ENCODE results near the gene PTPN21. TPM values are rescaled to one million over a fixed set of nuclear protein-coding genes. Genes with fewer than 3 reads are reported as not detected.
A peak's percentile ranks its signal among the peaks of the same experiment; 100 is the strongest.

PTPN21 gene
- total RNA-seq, 2 donors from 2014 or later = 22.2 to 23.6 TPM

DNA sequence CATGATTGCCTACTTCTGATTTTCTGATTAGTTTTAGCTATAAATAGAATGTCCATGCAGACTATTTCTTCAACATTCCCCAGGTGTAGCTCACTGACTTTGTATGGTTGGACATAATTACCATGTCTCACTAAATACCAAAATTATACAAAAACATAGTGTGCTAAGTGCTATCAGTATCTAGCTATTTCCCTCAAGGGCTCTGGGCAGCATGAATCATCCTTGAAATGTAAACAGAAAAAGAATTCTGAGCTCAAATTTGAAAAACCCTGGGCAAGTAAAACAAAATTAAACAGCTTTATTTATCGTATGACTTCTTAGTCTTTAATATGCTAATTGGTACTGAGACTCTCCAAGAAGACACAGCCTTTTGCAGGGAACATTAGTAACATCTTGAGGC lies 86.4 kb downstream of the PTPN21 start:
- DNase-seq = no peak
- Histone ChIP-seq H3K27ac (no peak overlapping the region), H3K4me1 (no peaks in the 10 kb centered on the region), H3K36me3 (no peaks in the 10 kb centered on the region), H3K4me3 (no peak overlapping the region), H3K9me3 (no peaks in the 10 kb centered on the region), H3K27me3 (no peaks in the 10 kb centered on the region), H3K9ac (ENCODE audit: low read depth in 2 of 2, low read length in 2 of 2) (no peak overlapping the region)
- TF ChIP-seq, protein P1, sequence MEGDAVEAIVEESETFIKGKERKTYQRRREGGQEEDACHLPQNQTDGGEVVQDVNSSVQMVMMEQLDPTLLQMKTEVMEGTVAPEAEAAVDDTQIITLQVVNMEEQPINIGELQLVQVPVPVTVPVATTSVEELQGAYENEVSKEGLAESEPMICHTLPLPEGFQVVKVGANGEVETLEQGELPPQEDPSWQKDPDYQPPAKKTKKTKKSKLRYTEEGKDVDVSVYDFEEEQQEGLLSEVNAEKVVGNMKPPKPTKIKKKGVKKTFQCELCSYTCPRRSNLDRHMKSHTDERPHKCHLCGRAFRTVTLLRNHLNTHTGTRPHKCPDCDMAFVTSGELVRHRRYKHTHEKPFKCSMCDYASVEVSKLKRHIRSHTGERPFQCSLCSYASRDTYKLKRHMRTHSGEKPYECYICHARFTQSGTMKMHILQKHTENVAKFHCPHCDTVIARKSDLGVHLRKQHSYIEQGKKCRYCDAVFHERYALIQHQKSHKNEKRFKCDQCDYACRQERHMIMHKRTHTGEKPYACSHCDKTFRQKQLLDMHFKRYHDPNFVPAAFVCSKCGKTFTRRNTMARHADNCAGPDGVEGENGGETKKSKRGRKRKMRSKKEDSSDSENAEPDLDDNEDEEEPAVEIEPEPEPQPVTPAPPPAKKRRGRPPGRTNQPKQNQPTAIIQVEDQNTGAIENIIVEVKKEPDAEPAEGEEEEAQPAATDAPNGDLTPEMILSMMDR (IDR thresholded peaks at IDR 0.05) = no peak
- intact Hi-C loops (cut with DNase I) = no loop called here

DNA sequence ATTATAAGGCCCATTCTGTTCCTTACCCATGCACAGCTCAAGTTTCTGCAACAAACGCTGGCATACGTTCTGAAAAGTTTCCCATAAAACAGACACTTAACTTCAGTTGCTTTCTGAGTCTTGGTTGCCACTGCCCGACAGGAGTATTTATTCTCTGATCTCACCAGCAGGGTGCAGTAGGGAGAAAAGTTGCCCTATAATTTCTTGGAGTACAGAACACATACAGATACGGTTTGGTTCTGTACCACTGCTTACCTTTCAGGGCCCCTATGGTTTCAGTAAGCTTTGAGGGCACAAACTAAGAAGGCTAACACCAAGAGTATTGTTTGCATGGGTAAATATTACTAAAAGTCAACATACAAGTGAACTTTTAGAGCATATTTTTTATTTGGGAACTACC lies 91.5 kb downstream of the PTPN21 start:
- H3K36me3 ChIP-seq = no peaks in the 10 kb centered on the region
- no peaks in the 10 kb centered on the region for H3K4me1 ChIP-seq
- no peaks in the 10 kb centered on the region for H3K27me3 ChIP-seq
- no peak overlapping the region for H3K27ac ChIP-seq
- no peak overlapping the region for H3K9ac ChIP-seq (ENCODE audit: low read depth in 2 of 2, low read length in 2 of 2)
- H3K9me3 ChIP-seq = no peaks in the 10 kb centered on the region
- intact Hi-C loops (cut with DNase I) = no loop called here
- peak; percentile 44 for DNase-seq
- TF ChIP-seq, protein P1 (IDR thresholded peaks at IDR 0.05) = no peak
- no peak overlapping the region for H3K4me3 ChIP-seq

DNA sequence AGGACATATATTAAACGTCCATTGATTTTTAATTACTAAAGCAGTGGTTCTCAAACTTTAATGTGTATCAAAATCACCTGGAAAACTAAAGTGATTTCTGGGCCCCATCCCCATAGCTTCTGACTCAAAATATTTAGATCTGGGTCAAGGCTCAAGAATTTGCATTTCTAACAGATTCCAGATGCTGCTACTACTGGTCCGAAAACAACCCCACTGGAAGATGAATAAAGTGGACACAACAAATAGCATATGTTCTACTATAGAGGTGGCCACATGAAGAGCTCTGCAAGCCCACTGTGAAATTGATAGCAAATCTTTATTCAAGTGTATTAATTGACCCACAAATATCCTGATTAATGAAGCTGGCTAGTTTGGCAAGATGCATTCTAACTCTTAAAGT lies 99.9 kb downstream of the PTPN21 start:
- no peaks in the 10 kb centered on the region for H3K36me3 ChIP-seq
- no peaks in the 10 kb centered on the region for H3K27me3 ChIP-seq
- no peaks in the 10 kb centered on the region for H3K9me3 ChIP-seq
- no peak overlapping the region for H3K27ac ChIP-seq
- H3K9ac ChIP-seq (ENCODE audit: low read depth in 2 of 2, low read length in 2 of 2) = no peak overlapping the region
- intact Hi-C loops (cut with DNase I) = no loop called here
- no peak for DNase-seq
- H3K4me3 ChIP-seq = no peak overlapping the region
- no peaks in the 10 kb centered on the region for H3K4me1 ChIP-seq
- TF ChIP-seq, protein P1 (IDR thresholded peaks at IDR 0.05) = no peak

DNA sequence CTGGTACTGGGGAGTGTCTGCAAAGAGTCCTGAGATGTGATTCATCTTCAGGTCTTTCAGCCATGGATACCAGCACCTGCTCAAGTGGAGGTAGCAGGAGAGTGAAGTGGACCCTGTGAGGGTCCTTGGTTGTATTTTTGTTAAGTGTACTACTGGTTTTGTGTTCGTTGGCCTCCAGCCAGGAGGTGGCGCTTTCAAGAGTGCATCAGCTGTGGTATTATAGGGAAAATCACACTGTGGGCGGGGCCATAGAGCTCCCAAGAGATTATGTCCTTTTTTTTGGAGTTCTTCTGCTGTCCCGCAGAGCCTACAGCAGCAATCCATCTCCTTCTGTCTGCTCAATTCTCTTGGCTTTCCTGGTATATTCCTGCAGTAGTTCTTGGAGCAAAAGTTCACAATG lies 102.6 kb downstream of the PTPN21 start:
- H3K4me1 ChIP-seq = no peaks in the 10 kb centered on the region
- H3K27me3 ChIP-seq = no peaks in the 10 kb centered on the region
- DNase-seq = no peak
- H3K27ac ChIP-seq = no peak overlapping the region
- TF ChIP-seq, protein P1 (IDR thresholded peaks at IDR 0.05) = no peak
- no peak overlapping the region for H3K4me3 ChIP-seq
- H3K9ac ChIP-seq (ENCODE audit: low read depth in 2 of 2, low read length in 2 of 2) = no peak overlapping the region
- H3K36me3 ChIP-seq = no peaks in the 10 kb centered on the region
- intact Hi-C loops (cut with DNase I) = no loop called here
- H3K9me3 ChIP-seq = no peaks in the 10 kb centered on the region

DNA sequence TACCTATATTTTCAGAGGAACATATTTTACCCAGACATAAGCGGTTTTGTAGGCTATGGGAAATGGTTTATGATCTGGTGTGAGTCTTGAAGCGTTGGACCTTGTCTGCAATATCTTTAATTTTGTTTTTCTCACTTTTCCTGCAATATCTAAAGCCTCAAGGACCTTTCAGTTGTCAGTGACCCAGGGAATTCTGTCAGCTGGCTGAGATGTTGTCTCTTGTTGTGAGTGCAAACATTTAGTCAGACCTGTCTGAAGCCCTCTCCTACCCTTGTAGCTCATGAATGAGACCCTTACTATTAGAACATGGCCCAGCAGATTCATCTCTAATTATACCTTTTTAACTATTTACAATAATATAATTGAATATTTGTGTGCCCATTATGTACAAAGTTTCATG lies 115.7 kb downstream of the PTPN21 start:
- TF ChIP-seq, protein P1 (IDR thresholded peaks at IDR 0.05) = no peak
- H3K4me1 ChIP-seq = no peaks in the 10 kb centered on the region
- DNase-seq = no peak
- no peaks in the 10 kb centered on the region for H3K27me3 ChIP-seq
- H3K4me3 ChIP-seq = no peak overlapping the region
- no peak overlapping the region for H3K9ac ChIP-seq (ENCODE audit: low read depth in 2 of 2, low read length in 2 of 2)
- intact Hi-C loops (cut with DNase I) = no loop called here
- no peak overlapping the region for H3K27ac ChIP-seq
- H3K36me3 ChIP-seq = no peaks in the 10 kb centered on the region
- no peaks in the 10 kb centered on the region for H3K9me3 ChIP-seq

DNA sequence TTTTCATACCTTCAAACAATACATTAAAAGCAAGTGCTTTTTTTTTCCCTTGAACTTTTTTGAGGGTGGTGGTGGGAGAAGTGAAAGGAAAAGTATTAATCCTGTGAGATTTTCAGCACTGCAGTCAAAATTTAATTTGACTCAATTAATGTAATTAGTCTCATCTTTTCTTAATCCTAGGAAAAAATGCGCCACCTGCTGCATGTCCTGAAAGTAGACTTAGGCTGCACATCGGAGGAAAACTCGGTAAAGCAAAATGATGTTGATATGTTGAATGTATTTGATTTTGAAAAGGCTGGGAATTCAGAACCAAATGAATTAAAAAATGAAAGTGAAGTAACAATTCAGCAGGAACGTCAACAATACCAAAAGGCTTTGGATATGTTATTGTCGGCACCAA lies 117.1 kb downstream of the PTPN21 start:
- Histone ChIP-seq H3K9ac (ENCODE audit: low read depth in 2 of 2, low read length in 2 of 2) (no peak overlapping the region), H3K4me1 (no peaks in the 10 kb centered on the region), H3K27me3 (no peaks in the 10 kb centered on the region), H3K4me3 (no peak overlapping the region), H3K9me3 (no peaks in the 10 kb centered on the region), H3K36me3 (no peaks in the 10 kb centered on the region), H3K27ac (no peak overlapping the region)
- no peak for DNase-seq
- intact Hi-C loops (cut with DNase I) = no loop called here
- TF ChIP-seq, protein P1 (IDR thresholded peaks at IDR 0.05) = no peak
